HG03460 (cell line): Measurements from ENCODE around the gene GSX1.
"Not testable (repeated sequence)": the region's sequence is repeated elsewhere in the genome, so short reads cannot be mapped to it uniquely, and the experiment has no call there.

Experiments
- ATAC-seq: cut with Tn5 transposase; IDR thresholded peaks from one replicate; pipeline ENCODE4 v1.9.1; 2021; ENCODE audit not compliant: unreplicated experiment

The GSX1 gene

DNA sequence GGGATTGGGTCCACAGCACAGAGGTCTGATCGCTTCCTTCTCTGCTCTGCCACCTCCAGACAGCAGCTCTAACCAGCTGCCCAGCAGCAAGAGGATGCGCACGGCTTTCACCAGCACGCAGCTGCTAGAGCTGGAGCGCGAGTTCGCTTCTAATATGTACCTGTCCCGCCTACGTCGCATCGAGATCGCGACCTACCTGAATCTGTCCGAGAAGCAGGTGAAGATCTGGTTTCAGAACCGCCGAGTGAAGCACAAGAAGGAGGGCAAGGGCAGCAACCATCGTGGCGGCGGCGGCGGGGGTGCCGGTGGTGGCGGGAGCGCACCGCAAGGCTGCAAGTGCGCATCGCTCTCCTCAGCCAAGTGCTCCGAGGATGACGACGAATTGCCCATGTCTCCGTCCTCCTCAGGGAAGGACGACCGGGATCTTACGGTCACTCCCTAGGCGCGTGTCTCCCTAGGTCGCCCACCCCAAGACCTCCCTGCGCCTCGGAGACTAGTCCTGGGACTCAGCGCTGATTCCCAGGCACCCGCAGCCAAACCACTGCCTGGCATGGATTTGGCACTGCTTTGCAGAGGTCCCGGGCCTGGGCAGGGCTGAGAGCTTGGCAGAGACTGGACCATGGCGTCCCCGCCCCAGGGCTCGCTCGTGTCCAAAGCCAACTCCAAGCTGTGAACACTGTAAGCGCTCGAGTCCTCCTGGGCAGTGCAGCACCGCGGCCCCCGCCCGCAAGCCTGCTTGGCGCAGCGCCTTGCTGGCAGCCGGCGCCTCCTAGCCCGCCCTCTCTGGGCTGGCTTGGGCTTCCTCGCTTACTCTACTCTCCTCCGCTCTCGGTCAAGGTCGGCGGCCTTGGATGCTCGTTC, 1.5 kb downstream of the GSX1 start:
- ATAC-seq = no peak

GRCh38 chr13:27794368-27794691, 2.0 kb downstream of the GSX1 start:
- no peak for ATAC-seq

DNA sequence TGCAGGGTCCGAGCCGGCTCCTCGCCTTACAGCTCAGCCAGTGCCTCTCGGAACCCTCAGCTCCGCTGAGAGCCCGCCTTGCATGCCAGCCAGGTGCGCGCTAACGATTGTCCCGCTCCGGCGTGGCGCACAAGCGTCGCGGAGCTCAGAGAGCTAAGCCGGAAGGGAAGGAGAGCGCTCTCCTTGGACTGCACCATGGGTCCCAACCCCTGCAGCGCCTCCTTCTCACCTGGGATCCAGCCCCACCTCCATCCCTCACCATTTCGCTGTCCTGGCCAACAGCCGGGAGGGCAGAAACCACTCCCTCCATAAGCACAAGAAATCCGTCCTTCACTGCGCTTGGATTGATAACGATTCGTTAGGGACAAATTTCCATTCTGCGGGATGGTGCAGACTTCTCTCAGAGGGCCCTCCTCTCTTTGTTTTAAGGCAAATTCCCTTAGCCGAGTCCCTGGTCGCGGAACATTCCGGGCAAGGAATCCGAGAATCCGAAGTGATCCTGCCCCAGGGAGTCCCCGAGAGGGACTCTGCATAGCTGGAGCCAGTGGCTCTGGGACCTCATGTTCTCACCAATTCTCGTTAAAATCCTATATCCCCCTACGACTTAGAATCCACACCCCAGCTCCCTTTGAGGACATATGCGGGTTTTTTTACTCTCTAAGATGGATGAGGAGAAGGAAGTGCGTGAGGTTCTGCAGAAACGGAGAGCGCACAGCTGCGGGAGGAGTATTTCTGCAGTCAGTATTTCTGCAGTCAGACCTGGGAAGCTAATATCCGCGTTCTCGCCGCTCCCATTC, 2.8 kb downstream of the GSX1 start:
- ATAC-seq = no peak

DNA sequence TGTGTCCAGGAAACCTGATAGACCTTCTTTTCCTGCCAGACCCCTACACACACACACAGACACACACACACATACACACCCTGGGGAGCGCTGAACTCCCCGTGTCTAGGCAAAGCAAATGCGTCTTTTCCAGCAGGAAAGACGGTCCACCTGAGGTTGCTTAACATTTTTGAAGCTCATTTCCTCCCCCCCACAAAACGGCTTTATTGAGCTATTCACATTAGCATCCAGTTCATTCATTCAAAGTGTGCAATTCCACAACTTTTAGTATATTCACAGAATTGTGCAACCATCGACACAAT, 3.4 kb downstream of the GSX1 start:
- ATAC-seq = no peak

DNA sequence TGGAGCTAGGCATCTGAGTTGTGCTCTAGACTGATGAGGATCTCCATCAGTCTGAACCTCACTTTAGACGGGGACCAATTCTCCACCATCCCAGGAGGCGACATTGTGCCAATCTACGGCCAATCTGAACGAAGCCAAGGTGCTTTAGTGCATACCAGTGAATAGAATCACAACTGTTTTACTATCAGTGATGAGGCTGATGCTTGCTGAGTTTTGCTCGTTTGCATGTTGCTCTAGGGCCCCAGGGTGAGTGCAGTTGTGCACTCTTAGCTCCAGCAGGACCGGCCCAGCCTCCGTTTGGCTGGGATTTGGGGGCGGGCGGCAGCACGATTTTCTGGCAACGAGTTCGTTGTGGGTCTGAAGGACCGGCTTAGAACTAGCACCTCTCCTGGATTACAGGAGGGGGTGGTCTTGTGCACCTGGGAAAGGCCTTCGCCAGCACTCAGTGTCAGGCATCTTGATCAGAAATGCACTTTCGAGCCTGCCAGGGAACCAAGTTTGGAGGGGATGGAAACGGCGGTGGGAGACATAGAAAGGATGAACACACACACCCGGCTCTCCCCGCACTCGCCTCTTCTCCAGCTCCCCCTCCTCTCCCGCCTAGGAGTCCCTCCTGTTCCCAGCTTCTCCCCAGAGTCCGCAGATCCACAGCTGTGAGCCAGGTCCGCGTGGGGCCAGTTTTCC, 4.4 kb downstream of the GSX1 start:
- ATAC-seq = no peak

DNA sequence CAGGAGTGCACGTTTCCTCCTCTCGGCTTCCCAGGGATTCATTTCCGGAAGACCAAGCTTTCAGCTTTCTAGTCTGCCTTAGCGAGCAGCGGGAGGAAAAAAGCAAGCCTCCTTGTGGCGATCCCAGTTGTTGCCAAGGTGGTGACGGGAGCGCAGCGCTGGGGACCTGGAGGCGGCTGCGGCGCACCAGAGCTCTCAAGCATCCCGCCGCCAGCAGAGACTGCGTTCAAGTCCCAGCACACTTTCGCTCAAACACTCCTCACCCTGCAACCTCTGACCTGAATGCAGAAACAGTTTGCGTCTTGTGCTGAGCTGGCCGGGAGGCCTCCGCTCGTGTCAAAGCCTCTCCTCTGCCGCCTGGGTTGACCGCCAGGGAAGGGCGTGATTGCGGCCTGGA, 4.9 kb downstream of the GSX1 start:
- ATAC-seq = no peak

GRCh38 chr13:27806744-27807387, 14.6 kb downstream of the GSX1 start:
- no peak for ATAC-seq

DNA sequence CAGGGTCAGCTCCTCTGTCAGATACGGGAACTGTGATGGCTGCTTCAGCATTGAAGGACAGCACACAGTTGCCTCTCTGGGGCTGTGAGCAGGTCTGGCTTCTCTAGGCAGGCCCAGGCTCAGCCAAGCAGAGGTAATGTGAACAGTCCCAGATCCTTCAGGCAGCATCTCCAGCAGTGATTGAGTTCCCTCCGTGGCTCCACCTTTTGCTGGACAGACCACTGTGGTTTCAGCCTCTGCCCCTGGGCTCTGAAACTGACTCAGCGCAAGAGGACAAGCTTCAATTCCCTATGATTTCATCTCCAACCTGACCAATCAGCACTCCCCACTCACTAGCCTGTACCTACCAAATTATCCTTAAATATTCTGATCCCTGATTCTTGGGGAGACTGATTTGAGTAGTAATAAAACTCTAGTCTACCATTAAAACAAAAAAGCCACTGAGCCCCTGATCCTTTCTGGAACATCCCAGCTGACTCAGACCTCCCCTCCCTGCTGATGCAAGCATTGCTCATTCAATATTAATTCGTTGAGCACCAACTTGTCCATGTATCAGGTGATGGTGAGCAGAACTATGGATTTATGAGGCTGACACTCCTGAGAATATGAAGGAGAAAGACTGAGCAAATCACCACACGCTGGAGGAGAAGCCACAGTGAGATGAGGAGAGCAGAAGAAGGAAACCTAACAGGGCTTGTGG, 16.7 kb downstream of the GSX1 start:
- no peak for ATAC-seq

DNA sequence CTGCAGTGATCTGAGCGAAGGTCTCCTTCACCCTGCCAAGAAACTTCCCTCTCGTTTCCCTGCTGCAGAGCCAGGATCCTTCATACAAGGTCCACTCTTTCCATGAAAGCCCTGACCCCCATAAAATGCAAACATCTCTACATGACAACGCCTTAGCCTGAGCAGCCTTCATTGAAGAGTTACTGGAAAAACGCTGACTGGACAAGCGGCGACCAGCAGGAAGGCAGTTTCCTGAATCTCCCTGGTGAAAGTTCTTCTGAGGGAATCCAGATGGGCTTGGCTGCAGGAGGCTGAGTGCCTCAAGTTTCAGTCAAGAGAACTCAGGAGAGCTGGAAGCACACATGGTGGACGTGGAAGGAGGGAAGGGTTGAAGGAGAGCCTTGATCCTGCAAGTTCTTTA, 17.7 kb downstream of the GSX1 start:
- no peak for ATAC-seq

- no peak for ATAC-seq
These were observed 18.2 kb downstream of the GSX1 start for GRCh38 chr13:27810461-27810860.

DNA sequence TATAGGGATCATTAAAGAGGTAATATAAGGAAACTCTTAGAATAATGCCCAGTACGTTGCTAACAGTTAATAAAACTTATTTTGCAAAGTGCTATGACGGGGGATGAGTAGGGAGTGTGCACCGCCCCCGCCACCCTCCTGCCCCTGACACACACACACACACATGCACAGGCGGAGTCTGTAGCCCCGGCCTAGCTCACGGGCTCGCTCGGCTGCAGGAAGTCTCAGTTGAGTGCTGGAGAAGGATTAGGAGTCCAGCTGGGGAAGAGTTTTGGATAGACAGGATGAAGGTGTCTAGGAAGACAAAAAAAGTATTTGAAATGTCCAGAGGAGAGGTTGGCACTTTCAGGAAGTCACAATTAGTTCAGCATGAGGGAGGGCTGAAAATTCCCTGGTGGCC, 21.5 kb downstream of the GSX1 start:
- no peak for ATAC-seq

- not testable (repeated sequence) for ATAC-seq
These were observed 25.5 kb downstream of the GSX1 start for GRCh38 chr13:27817832-27818231.

DNA sequence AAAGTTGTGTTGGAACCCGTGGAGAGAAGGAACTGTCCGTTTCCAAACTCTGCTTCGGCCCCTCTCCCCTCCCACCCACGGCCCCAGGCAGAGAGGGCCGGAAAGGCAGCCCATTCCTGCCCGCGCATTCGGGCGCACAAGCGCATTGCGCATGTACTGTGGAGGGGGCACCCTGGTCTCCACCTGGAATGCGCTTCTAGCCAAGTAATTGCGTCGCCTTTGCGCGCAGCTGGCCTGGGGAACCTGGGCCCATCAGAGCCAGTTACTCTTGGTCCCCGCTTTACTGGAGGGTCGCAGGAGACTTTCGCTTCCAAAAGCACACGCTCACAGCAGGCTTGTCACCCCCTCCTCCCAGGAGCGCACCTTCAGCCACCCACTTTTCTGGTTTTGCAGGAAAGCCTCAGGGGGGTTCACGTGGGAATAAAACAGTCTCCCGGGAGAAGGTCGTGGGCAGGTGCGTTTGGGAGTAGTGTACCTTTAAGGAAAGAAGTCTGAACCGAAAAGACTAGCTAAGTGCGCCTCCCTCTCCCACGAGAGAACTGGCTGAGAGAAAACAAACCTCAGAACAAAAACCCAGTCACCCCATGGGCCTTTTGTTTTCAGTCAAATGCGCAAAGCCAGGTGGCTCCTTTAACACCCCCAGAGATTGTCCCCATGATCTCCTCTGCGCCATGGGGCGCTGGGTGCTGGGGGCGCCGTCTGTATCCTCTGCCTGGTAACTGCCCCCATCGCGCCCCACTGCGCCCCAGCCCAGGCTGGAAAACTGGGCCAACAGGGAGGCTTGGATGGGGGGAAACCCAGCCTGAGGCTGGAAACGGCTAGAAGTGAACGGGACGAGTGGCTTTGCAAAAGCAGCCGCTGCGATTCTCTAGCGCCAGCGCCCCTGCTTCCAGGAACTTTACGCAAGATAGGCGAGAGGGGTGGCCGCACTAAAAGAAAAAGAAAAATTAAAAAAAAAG, 28.5 kb downstream of the GSX1 start:
- ATAC-seq = no peak

- no peak for ATAC-seq
These were observed 29.3 kb downstream of the GSX1 start for GRCh38 chr13:27821566-27821965.

GRCh38 chr13:27822258-27822872, 30.1 kb downstream of the GSX1 start:
- ATAC-seq = no peak

DNA sequence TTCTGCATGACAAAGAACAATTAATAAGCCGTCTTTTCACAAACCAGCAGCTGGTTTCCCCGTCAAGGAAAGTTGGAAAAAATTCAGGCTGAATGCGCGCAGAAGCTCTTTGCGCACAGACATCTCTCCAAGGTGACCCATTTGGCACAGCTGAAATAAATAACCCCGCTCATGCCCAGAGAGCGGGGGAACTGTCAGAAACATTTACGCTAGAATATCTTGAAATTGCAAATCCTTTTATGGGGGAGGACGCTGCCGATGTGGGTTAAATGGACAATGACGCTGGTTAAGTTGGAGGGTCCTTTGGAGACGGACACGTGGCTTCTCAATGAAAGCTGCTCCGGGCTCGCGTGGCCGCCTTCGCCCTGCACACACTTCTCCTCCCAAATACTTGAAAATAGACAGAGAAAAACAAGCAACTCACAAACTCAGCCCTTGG, 30.6 kb downstream of the GSX1 start:
- no peak for ATAC-seq

GRCh38 chr13:27824121-27824520, 31.8 kb downstream of the GSX1 start:
- no peak for ATAC-seq

DNA sequence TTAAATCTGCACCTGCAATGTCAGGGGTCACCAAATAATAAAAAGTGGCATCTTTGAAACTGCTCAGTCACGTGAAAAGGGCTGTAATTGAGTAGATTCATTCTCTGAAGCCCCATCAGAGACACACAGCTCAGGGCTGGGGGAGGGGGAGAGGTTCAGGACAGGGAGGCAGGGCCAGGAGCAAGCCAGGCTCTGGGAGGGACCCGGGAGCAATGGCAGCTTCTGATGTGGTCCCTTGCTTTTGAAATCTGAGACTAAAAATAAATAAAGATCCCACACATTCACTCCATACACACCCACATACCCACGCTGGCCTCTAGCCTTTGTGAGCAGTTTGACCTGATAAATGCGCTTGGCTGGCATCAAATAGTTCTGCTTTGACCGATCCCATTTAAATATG, 32.8 kb downstream of the GSX1 start:
- ATAC-seq = no peak
